Left ventricle myocardium inferior (tissue), 1 donor: ENCODE measurements around the gene MAML2. TPM values are rescaled to one million over a fixed set of nuclear protein-coding genes. Genes with fewer than 3 reads are reported as not detected.

ENCODE experiments used
- DNase-seq: peaks from one replicate; pipeline ENCODE4 v3.0.0-alpha.2; 2020
- H3K27ac ChIP-seq: fragments of 200-600 bp; replicated peaks from 2 replicates; pipeline ENCODE4 v1.8.0; 2021
- H3K27me3 ChIP-seq: fragments of 200-600 bp; 2 replicates; pipeline ENCODE4 v1.8.0; 2021; ENCODE audit warnings: low read depth
- H3K36me3 ChIP-seq: fragments of 200-600 bp; 2 replicates; pipeline ENCODE4 v1.8.0; 2021
- H3K4me1 ChIP-seq: fragments of 200-600 bp; 2 replicates; pipeline ENCODE4 v1.8.0; 2021
- H3K4me3 ChIP-seq: fragments of 200-600 bp; 2 replicates; pipeline ENCODE4 v1.8.0; 2021; ENCODE audit warnings: mild to moderate bottlenecking, moderate library complexity
- H3K9me3 ChIP-seq: fragments of 200-600 bp; replicated peaks from 2 replicates; pipeline ENCODE4 v1.8.0; 2021
- intact Hi-C: fragments of 100-400 bp; cut with micrococcal nuclease; formaldehyde crosslinking; loops from one replicate; pipeline ENCODE4 v1.11.0; 2022
- total RNA-seq: library from RNA; stranded (reverse); fragmentation: NEBNext Ultra II Directional; extraction: Animal tissue kit (Norgen Biotek cat#: 25700); gene quantifications from one replicate; pipeline ENCODE4 v1.2.1, GENCODE V29; 2021
- TF ChIP-seq, protein P1 (sequence below): fragments of 200-600 bp; IDR thresholded peaks from 2 replicates; pipeline ENCODE4 v1.8.0; 2021; ENCODE audit warnings: antibody characterized with exemption, mild to moderate bottlenecking, borderline replicate concordance
- donor health status: DM: no; HTN: yes; CAD: no; lungs with severe emphysema.

The MAML2 gene
- total RNA-seq, 1 donor from 2014 or later, result 4.5 TPM

DNA sequence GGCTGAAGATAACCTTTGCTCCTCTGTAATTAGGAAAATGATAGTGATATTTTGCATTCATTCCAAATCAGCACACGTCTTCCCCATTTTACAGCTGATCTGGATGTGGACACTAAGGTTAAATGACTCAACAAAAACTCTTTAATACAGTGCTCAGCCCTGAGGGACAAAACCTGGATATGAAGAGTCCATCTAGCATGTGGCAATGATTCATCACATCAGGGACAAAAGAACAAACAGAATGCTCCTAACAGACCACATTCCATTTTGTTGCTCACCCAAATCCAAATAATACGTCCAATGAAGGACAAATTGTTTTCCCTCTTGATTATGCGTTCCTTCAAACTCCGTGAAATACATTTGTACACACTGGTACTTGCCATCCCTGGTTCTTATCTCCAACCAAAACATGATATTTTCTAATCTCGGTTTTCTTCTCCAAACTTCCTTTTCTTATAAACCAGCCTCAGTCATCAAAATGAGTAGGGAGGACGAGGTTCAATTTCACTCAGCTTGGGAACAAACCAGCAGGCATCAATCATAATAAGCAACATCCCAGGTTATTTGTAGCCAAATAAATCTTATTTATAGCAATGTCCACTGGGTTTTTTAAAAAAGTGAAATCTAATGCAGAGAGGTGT is 365.3 kb downstream of the MAML2 start:
- Histone ChIP-seq H3K27ac (no peak overlapping the region), H3K4me3 (no peak overlapping the region), H3K9me3 (no peaks in the 10 kb centered on the region), H3K27me3 (no peaks in the 10 kb centered on the region), H3K4me1 (no peaks in the 10 kb centered on the region), H3K36me3 (peaks cover 18% of the 10 kb centered on the region)
- intact Hi-C loops, result no loop called here
- TF ChIP-seq, protein P1, sequence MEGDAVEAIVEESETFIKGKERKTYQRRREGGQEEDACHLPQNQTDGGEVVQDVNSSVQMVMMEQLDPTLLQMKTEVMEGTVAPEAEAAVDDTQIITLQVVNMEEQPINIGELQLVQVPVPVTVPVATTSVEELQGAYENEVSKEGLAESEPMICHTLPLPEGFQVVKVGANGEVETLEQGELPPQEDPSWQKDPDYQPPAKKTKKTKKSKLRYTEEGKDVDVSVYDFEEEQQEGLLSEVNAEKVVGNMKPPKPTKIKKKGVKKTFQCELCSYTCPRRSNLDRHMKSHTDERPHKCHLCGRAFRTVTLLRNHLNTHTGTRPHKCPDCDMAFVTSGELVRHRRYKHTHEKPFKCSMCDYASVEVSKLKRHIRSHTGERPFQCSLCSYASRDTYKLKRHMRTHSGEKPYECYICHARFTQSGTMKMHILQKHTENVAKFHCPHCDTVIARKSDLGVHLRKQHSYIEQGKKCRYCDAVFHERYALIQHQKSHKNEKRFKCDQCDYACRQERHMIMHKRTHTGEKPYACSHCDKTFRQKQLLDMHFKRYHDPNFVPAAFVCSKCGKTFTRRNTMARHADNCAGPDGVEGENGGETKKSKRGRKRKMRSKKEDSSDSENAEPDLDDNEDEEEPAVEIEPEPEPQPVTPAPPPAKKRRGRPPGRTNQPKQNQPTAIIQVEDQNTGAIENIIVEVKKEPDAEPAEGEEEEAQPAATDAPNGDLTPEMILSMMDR, result no peak
- no peak for DNase-seq

DNA sequence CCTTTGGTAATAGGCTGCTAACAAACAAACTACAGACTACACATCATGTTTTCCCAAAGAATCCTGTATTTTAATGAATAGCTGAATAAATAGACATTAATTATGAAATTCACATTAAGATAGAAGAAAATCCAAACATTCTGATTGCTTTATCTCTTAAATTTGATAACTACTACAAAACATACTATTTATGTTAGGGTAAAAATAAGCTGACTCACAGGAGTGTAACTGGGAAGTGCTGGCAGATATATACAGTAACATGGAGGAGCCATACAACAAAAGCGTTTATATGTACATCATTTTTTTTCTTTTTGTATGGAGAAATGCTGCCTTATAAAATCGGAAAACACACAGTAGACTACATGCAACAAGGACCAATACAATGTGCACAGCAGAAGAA is 366.4 kb downstream of the MAML2 start:
- no peak for DNase-seq
- no peak overlapping the region for H3K4me3 ChIP-seq
- H3K4me1 ChIP-seq, result no peaks in the 10 kb centered on the region
- no peak overlapping the region for H3K27ac ChIP-seq
- intact Hi-C loops, result no loop called here
- H3K36me3 ChIP-seq, result peaks cover 16% of the 10 kb centered on the region
- TF ChIP-seq, protein P1, result no peak
- no peaks in the 10 kb centered on the region for H3K27me3 ChIP-seq
- no peaks in the 10 kb centered on the region for H3K9me3 ChIP-seq

DNA sequence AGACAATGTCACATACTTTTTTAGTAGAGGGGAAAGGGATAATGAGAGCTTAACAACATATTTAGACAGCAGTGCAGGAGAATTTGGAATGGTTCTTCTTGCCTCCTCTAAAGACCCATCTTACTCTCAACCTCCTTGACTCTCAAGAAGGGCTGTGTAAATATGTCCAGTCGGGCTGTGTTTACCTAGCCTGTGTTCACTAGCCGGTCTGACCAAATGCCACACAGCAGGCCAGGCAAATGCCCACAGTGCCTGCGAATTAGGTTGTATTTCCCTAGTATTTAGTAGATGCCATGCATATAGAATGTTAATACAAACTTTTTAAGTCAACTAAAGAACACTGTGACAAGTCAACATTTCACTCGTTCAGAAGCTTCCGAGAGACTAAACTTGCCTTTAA is 367.7 kb downstream of the MAML2 start:
- DNase-seq, result no peak
- no peaks in the 10 kb centered on the region for H3K4me1 ChIP-seq
- no peaks in the 10 kb centered on the region for H3K27me3 ChIP-seq
- no peak overlapping the region for H3K27ac ChIP-seq
- H3K36me3 ChIP-seq, result peaks cover 16% of the 10 kb centered on the region
- H3K9me3 ChIP-seq, result no peaks in the 10 kb centered on the region
- no peak overlapping the region for H3K4me3 ChIP-seq
- intact Hi-C loops, result no loop called here
- TF ChIP-seq, protein P1, result no peak

DNA sequence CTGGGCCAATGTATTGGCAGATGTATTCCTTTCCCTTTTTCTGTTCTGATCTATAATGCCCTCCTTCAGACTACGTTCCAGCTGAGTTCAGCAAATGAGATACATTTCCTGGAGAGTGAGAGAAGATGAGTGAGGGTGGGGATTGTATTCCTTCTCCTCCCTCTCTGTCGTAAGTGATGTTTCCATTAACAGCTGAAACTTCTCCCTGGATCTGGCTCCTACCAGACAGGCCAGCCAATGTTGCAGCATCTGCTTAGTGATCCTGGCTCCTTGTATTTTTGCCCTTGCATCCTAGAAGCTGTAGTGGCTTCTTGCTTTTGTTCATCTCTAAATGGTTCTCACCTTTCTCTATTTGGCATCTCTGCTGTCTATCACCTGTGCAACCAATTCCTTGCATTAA is 370.9 kb downstream of the MAML2 start:
- H3K4me3 ChIP-seq, result no peak overlapping the region
- no peaks in the 10 kb centered on the region for H3K4me1 ChIP-seq
- no peak for DNase-seq
- H3K9me3 ChIP-seq, result peaks cover 6% of the 10 kb centered on the region
- intact Hi-C loops, result loop anchor here (2.0 kb wide), 1 partner anchor 29 kb away; no protein-coding TSS in a partner anchor
- H3K36me3 ChIP-seq, result no peaks in the 10 kb centered on the region
- H3K27ac ChIP-seq, result no peak overlapping the region
- TF ChIP-seq, protein P1, result no peak
- no peaks in the 10 kb centered on the region for H3K27me3 ChIP-seq

DNA sequence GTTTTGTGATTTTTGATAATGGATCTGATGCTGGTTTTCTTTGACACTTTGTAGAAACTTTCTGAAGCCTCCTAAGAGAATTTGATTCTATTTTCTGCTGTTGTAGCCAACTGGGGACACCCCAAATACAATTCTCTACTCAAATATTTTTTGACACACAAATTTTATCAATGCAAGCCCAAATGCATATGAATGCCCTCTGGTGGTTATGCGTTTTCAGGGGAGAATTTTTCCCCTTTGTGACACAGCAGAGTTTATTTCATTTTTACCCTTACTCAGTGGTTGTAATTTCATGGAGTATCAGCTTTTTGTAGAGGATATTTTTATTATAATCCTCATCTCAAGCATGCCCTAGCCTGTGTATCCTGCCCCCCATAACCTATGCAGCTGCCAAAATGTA is 374.4 kb downstream of the MAML2 start:
- H3K27ac ChIP-seq, result no peak overlapping the region
- TF ChIP-seq, protein P1, result peak; percentile 36
- no peaks in the 10 kb centered on the region for H3K27me3 ChIP-seq
- H3K4me1 ChIP-seq, result no peaks in the 10 kb centered on the region
- peaks cover 6% of the 10 kb centered on the region for H3K9me3 ChIP-seq
- no peaks in the 10 kb centered on the region for H3K36me3 ChIP-seq
- no peak overlapping the region for H3K4me3 ChIP-seq
- intact Hi-C loops, result no loop called here
- no peak for DNase-seq
